Anterior cingulate cortex (tissue), 58 donors: ENCODE data around the gene JMJD6.
"Not testable (repeated sequence)": the region's sequence is repeated elsewhere in the genome, so short reads cannot be mapped to it uniquely, and the experiment has no call there.

Source experiments
- DNase-seq, 58 donors: peaks; one replicate each; lab custom pipeline; 2025; lab: John Stamatoyannopoulos, UW

The JMJD6 gene

DNA sequence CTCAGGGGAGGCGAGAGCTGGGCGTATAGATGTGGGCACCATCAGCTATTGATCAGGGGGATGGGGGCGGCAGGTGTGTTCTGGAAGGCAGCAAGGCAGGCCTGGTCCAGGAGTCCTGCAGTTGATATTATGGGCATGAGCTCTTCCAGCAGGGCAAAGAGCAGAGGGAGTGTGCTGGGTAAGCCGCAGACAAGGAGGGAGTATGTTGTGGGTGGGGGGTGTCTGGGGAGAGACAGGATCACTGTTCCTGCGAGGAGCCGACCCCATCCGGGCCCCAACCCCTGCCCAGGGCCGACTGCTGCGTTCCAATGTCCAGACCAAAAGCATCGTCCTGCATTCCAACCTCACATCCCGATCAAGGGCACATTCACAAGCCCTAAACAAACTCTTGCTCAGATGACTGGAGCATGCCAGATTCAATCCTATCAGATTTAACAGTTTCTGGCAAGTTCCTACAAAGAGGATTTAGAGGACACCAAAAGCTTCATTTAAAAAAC is 24.9 kb downstream of the JMJD6 start:
- no peak for DNase-seq

GRCh38 chr17:76700617-76701470 is 25.6 kb downstream of the JMJD6 start:
- DNase-seq, result peak in 1 of 58 donors; percentile 24

DNA sequence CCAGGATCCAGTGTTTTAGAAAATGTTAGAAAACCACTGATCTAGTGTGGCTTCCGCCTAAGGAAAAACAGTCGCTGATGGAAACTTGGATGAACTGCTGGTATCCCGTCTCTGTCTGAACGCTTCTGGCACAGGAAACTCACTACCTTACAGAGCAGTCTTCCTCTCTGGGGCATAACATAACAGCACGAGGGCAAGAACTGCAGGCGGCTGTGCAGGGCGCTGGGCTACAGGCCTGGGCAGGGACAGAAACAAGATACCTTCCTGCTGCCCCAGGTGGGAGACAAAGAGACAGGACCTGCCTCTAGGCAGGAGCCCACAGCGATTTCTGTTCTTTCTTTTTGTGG is 26.2 kb downstream of the JMJD6 start:
- DNase-seq, result no peak

DNA sequence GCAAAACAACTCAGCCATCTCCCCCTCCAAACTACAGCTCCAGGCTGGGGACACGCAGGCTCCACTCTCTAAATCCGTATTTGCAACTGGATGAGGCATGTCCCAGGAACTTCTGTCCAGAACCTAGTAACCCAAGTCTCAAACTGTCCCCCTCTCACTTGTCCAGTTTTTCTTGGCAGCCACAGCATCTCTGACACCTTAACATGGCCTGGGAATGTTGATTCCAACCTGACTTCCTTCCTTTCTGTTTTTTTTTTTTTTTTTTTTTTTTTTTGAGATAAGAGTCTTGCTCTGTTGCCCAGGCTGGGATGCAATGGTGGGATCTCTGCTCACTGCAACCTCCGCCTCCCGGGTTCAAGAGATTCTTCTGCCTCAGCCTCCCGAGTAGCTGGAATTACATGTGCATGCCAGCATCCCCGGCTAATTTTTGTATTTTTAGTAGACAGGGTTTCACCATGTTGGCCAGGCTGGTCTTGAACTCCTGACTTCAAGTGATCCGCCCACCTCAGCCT is 27.9 kb downstream of the JMJD6 start:
- not testable (repeated sequence) for DNase-seq

- peak in 2 of 58 donors; percentile 11 to 13 for DNase-seq
Measured at GRCh38 chr17:76697702-76698465, 28.5 kb downstream of the JMJD6 start.

DNA sequence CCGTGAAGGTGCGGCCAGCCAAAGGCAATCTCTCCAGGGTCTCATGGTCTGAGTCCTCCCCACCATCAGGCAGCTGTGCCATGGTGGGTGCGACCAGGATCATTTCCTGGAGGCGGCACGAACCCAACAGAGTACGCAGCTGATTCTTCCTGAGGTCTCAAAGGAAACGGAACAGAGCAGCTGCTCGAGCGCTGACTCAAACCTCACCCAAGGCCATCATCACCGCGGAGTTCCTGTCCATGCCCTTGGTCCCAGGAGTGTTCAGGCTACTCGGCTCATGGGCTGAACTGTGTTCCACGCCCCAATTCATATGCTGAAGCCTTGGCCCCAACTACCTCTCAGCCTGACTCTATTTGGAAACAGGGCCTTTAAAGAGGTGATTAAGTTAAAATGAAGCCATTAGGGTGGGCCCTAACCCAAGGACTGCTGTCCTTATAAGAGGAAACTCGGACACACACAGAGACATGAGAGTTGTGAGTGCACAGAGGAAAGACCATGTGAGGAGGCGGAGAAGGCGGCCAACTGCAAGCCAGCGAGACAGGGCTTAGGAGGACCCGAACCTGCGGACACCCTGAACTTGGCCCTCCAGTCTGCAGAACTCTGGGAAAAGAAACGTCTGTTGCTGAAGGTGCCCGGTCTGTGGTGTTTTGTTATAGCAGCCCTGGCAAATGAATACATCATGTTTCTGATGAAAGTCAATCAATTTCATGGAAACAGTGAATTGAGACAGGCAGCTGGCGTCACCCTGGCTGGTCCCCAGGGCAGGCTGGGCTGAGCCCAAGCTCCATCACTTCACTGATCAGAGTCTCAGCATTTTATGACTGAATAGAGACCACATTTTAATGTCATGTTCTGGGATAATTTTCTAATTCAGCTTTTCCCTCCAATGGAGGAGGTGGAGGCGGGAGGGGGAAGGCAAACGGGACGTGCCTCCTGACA is 29.4 kb downstream of the JMJD6 start:
- no peak for DNase-seq

- DNase-seq, result no peak
Measured at GRCh38 chr17:76695059-76695831, 31.2 kb downstream of the JMJD6 start.

- no peak for DNase-seq
Measured at GRCh38 chr17:76691379-76692191, 34.8 kb downstream of the JMJD6 start.

DNA sequence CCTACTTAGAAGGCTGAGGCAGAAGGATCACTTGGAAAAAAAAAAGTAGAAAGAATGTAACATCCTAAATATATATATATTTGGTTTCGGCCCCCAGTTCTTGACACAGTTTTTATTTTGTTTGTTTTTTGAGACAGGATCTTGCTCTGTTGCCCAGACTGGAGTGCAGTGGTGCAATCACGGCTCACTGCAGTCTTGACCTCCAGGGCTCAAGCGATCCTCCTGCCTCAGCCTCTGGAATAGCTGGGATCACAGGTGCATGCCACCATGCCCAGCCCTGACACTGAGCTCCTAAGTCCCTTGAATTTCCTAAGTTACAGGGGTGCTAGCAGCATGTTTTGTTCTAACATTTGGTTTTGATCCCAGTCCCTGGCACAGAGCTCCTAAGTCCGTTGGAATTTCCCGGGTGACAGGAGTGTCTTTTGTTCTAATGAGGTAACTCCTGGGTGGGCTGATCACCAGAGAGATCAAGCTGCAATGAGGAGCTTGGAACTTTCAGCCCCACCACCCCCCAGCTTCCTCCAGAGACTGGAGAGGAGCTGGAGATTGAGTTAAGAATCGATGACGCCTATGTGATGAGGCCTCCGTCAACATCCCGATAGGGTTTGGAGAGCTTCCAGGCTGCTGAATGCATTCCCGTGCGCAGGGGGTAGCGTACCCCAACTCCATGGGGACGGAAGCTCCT is 35.7 kb downstream of the JMJD6 start:
- no peak for DNase-seq

- no peak for DNase-seq
Measured at GRCh38 chr17:76689859-76690258, 36.5 kb downstream of the JMJD6 start.

DNA sequence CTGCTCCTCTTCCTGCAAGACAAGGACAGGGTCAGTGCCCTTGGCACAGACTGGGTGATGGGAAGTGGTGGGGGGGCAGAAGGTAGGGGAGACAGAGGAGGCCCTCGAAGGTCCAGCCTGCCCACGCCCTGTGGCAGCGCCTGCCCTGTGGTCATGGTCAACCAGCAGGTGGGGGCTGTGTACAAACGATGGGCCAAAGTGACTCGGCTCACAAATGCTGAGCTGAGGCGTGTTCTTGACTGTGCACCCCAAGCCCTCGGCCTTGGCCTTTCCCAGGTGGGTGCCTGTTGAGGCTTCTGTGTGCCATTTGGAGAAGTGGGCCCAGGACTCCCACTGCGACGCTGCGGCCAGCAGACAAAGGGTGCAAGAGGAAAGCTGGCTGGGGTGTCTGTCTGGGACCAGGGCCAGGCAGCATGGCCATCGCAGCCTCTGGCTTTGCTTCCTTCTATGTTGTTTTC is 38.2 kb downstream of the JMJD6 start:
- peak in 1 of 58 donors; percentile 50 for DNase-seq

DNA sequence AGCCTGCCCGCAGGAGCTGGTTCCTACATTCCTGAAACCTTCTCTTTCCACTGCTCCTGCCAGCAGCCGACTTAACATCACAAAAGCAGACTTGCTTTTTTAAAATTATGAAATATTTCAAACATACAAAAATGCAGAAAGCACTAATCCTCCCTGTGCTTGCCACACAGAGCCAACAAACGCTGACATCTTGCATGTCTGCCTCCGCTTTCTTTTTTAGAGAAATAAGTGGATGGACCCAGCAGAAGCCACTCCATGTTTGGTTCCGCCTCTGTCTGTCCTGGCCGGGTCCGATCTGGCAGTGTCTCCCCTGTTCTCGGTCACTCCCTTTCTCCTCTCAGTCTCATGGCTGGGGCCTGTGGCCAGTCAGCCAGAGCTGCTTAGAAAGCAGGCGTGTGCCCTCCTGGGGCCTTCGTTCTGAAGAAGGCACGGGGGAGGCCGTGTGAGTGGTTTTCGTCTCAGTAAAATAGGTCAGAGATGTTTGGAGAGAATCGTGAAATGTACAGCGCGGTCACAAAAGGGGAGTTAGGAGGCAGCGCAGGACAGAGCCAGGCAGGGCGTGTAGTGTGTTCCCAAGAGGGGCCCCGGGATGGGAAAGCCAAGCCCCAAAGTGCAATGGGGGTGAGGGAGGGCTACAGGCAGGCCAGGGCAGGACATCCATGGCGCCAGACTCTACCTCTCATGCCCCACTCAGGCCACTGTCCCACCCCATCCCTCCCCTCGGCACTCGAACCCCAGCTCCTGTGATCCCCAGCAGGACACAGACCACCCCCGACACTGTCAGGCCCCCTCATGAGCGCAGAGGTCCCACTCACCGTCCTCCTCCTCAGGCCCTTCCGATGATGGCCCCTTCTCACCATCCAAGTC is 38.9 kb downstream of the JMJD6 start:
- peak in 14 of 58 donors; percentile 14 to 62 (median 35) for DNase-seq

DNA sequence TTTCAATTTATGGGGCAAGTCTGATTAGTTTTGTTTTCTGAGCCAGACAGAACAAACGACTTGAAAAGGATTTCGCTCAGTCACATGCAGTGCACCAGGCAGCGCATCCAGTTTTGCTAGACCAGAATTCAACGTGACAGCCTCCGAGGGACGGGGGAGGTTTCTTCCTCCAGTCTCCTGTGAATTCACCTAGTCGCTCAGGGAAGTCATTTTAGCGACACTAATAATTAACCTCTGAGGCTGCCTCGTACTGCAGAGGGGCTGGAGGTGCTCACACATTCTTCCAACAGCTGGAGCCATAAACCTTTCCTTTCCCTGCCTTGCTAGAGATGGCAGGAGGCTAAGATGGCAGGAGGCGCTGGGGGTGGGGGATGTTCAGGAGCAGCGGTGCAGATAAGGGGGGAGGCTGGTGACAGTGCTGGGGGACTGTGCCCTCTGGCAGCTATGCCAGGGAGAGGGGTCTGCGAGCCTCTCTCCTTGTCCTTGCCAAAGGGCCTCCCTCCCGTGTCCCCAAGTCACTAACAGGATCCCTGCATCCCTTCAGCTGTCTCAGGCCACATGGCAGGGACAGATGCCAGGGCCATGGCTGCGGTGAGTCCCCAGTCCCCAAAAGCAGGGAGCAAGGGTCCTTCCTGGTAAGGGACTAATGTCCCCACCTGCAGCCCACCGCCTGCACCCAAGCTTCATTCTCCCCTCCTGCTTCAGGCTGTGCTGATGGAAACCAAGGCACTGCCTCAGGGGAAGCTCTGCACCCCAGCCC is 39.7 kb downstream of the JMJD6 start:
- peak in 1 of 58 donors; percentile 49 for DNase-seq

- DNase-seq, result no peak
Measured at GRCh38 chr17:76685846-76686245, 40.6 kb downstream of the JMJD6 start.

DNA sequence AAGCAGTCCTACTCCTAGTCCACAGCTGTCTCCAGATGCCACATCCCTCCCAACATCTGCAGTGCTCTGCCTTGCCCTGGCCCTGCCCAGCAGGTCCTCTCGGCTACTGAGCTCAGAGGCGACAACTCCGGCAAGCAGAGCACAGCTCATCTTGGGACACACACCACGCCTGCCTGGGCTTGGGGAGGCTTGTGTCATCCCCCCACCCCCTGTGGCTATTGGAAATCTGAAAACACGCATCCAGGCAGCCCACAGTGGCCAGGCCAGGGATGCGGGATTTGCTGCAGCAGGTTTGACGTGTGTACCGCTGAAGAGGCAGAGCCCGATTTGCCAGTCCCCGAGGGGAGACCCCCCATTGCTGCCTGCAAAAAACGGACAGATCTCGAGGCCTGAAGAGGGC is 41.0 kb downstream of the JMJD6 start:
- no peak for DNase-seq

- no peak for DNase-seq
Measured at GRCh38 chr17:76684756-76685155, 41.6 kb downstream of the JMJD6 start.
